ENCODE results near the gene LPCAT1.

Gene LPCAT1

DNA sequence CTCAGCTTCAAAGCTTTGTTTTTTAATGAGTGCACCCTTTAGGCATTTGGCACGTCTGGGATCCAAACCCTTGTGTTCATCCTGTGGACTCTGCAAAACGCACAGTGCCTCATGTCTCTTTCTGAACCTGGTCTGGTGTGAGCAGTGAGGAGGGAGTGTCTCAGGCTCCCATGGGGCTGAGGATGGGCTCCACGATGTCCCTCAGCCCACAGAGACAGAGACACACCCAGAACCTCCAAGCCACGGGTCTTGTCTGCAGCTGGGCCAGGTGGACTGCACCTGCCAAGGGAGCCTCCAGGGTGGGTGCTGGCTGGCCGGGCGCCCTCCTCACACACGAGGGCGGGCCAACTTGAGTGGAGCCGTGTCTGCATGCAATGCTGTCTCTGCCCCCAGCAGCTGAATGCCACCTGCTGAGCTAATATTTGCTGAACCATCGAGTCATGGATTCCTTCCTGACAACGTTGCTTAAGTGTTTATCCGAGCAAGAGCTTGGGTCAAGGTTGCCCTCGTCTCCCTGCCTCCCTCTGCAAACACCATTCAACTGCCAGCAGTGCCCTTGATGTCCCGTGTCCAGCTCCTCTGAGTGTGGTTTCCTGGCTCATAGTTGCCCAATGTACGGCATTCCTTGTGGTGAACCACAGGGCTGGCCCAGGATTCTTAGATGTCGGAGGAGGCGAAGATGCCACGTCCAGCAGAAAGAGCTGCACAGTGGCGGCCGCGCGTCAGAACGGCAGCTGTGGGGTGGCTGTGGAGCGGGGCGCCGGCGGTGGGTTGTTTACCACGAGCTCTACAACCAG lies 31.4 kb upstream of the LPCAT1 start:
- DNase-seq (ENCODE audit: extremely low read depth in 1 of 2, low read depth in 1 of 2): no peak

DNA sequence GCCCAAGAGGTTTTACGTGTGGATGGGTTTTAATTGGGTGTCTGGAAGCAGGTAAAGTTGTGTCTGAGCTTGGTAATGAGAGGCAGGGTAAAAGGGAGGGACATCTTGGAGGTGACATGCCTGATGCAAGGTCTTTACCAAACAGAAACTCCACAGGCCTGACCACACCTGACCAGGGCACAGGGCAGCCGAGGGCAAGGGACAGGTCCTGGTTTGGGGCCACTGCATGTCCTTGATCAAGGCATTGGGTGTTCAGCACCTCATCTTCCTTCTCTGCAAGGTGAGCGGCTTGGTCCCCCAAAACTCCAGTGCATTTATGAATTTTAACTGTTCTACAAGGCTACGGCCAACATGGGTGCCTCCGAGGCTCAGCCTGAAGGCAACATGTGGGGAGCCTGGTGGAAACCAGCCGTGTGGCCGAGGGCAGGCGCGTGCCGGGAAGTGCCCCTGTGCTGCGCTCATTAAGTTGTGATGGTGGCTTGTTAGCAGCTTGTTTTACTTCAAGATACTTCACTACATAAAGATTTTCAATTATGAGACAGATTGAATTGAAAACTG lies 30.7 kb upstream of the LPCAT1 start:
- DNase-seq (ENCODE audit: extremely low read depth in 1 of 2, low read depth in 1 of 2): no peak

DNA sequence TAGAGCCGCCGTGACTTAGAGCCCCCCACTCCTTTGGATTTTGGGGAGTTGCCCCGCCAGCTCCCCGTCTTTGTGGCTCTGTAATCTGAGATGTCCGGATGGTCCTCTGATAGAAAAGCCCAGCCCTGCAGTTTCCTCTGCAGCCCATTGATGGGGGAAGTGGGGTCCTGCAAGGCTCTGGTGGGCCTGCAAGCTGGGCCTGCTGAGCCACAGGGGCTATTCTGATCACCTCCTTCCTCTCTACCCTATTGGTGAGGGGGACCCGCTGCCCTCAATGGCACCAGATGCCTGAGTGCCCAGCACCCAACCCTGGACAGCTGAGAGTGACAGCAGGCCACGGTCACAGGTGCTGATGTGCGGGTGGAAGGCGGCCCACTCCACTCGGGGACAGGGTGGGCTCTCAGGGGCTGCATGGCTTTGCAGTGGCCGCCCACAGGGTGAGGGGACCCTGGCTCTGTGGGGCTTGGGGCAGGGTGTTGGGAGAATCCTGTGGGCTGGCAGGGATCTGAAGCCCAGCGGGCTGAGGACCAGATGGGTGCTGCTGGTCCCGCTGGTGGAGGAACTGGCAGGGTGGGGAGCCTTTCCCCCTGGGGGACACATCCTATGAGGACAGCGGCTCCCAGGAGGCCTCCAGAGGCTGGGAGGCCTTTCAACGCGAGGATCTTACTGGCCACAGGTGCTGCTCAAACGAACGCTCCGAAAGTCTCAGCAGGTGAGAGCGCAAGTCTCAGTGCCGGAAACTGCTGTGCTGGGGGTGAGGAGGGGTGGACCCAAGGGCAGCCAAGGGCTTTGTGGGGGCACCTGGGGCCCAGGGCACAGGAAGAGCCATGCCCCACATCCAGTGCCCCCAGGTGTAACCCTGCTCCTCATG lies 30.0 kb upstream of the LPCAT1 start:
- DNase-seq (ENCODE audit: extremely low read depth in 1 of 2, low read depth in 1 of 2): no peak

DNA sequence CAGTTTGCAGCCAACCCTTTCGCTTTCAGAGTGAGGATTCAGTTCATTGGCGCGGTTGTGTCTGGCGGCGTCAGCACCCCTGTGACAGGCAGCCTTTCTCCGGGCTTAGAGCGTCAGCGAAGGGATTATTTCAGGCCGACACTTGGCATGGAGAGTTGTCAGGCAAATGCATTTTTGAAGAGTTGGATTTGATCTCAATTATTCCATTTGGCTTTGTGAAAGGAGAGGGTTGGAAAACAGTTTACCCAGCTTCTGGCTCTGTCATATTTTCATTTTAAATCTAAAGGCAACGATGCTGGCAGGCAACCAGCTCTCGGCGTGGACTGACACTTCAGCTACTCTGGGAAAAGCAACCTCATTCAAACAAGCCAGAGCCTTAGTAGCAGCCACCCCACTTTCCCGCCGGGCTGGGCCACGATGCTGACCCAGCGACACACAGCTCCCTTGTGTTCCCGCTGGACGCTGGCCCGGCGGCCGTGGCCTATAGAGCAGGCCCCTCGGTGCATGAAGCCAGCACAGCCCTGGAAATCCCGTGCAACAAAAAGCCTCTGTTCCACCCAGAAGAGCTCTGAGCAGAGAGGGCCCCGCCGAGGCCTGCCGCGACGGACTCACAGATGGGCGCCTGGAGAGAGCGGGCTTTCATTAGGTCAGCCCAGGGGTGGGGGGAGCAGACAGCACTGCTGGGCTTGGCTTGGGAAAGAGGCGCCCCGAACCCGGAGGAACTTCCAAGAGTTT lies 28.9 kb upstream of the LPCAT1 start:
- no peak for DNase-seq (ENCODE audit: extremely low read depth in 1 of 2, low read depth in 1 of 2)

DNA sequence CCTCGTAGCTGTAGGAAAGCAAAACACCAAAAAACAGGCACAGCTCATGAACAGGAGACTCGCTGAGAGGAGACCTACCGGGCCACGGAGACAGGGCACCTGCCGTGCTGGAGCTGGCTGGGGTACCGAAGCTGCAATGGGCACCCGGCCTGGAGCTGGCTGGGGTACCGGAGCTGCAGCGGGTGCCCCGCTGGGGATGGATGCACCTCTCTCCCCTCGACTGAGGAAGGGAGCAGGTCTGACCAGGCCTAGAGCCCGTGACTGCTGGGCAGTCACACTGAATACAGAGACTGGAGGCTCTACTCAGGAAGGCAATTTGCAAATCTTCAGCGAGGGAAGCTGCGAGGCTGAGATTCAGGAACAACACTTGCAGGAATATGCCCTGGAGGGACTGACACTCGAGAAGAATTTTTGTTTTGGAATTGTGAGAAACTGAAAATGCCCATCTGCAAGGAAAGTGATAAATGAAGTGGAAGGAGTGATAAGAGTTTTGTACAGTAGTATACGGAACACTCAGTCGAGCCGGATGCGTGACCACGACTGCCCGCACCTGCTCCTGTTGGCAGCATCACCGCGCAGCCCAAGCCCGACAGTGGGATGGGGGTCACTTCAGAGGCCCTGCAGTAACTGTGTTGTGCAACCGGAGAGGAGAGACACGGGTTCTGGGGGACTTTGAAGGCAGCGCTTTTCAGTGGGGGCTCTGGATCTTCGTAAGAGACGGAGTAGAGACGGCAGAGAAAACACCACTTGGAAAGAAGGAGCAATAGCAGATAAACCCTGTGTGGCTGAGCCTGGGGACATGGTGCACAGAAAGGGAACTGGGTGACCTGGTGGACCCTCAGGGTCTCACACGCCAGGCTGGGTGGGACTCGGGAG lies 27.9 kb upstream of the LPCAT1 start:
- DNase-seq (ENCODE audit: extremely low read depth in 1 of 2, low read depth in 1 of 2): no peak

DNA sequence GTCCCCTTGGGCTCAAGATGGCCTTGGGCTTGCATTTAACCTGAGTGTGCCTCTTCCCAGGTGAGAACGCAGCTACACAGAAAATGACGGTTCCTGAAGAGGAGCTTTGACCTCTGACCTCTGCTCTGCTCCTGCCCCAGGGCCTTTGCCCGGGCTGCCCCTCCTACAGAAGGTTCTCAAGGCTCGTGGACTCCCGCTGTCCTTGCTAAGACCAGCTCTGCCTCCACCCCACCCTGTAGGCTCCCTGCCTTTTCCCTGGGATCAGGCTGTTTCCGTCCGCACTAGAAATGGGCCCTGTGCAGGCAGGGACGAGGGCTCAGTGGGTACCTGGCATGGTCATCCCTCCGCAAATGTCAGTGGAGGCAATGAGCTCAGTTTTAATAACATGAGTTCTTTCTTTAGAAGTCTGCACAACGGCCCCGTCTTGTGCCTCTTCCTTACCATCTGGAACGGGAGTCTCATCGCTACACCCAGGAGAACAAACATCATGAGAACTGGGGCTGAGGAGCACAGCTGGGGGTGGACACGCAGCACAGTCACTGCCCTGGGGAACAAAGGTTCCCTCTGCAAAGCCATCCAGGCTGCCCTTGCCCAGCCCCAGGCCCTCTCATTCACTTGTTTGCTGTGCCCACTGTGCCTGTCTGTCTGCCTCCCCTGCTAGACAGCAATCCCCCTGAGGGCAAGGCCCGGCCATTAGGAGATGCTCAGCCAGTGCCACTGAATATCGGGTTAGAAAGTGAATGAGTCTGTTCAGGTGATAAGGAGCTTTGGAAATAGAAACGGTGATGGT lies 26.7 kb upstream of the LPCAT1 start:
- DNase-seq (ENCODE audit: extremely low read depth in 1 of 2, low read depth in 1 of 2): no peak

DNA sequence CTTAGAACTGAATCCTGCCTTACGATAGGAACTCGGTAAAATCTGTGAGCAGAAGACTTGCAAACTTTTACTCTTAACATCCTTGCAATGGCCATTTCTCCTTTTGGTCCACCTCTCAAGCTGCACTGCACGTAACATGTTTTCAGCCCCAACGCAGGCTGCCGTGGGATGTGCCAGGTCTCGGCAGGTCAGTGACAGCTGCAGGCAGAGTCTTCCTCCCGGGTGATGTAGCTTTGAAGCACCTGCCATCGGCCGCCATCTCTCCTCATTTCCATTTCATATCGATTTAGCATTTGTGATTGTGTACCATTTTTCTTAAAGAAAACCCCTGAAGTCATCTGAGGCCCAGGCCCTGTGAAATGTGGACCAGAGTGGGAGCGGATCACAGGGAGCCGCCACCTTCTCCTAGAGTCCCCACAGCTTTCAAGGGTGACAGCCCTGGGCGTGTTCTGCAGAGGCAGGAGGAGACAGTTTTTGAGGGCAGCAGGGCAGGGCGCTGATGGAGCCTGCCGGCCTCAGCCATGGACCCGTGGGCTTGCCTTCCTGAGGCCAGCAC lies 25.8 kb upstream of the LPCAT1 start:
- no peak for DNase-seq (ENCODE audit: extremely low read depth in 1 of 2, low read depth in 1 of 2)

DNA sequence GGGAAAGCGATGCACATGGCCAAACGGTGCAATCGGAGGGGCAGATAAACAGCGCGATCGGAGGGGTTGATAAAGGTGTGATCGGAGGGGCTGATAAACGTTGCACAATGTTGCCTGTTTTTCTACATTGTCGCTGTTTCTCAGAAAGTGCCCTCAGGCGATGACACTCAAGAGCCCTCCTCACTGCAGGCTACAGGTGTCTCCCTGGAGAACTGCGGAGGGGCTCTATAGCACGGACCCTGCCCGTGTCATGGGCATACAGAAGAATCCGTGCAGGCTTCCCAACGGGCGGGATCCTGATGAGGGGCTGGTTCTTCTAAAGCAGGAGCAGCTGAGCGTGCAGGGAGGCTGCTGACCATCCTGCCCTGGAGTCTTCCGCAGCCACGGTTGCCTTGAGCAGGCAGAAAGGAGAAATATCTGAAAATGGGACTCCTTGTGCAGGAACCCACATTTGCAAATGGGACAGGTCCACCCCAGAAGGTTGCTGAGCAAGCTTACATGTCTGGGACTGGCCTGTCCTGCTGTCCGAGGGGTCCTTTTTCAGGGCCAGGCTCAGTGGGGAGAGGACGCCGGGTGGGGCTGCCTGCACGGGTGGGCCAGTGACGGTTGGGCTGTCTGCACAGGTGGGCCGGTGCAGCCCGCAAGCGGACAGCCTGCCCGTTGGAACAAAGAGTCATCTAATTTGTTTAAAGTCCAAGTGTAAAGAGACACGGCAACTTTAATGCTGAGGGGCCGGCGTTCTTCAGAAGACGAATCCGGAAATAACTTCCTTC lies 25.1 kb upstream of the LPCAT1 start:
- no peak for DNase-seq (ENCODE audit: extremely low read depth in 1 of 2, low read depth in 1 of 2)

DNA sequence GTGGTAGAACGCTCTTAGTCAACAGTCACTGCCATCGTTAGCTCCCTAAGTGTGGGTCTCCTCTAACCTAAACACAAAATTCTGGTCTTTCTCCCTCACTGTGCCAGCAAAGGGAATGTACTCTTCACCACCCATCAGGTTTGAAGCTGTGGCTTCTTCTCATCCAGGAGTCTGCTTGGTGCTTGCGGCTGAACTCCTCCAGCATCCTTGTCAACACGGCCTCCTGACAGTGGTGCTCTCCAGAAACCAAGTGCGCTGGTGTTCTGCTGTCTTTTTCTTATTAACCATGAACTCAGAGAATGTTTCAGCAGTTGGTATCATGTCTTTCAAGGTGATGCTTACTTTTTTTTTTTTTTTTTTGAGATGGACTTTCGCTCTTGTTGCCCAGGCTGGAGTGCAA lies 23.9 kb upstream of the LPCAT1 start:
- no peak for DNase-seq (ENCODE audit: extremely low read depth in 1 of 2, low read depth in 1 of 2)

DNA sequence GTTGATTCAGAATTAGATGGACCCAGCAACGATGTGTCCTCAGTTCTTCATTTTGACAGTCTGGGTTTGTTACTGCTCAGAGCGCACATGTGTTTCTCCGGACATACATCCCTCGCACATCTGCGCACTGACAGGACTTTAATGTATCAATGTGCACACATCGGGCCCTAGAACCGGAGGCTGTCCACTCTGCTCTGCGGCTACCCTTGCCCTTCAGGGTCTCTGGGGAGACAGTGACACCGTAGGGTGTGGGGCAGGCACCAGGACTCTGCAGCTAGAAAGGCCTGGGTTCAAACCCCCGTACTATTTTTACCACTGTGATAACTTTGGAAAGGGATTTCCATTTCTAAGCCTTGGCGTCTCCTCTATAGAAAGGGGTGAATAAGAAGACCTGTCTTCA lies 23.5 kb upstream of the LPCAT1 start:
- no peak for DNase-seq (ENCODE audit: extremely low read depth in 1 of 2, low read depth in 1 of 2)

DNA sequence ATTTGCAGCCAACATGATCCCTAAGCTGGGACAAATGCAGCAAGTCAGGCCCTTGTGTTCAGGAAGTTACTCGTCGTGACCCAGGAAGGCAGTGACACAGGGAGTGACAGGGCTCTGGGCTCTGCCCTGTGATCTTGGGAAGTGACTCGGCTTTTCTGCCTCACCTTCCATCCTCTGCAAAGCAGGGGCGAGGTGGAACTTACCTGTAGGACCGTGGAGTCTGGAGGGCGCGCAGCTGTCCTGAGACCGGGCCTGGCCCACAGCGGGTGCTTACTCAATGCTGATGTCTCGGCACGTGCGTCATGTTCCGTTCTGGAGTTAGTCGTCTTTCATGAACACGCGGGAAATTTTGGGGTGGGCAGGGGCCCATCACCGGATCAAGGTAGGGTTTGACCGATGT lies 22.8 kb upstream of the LPCAT1 start:
- no peak for DNase-seq (ENCODE audit: extremely low read depth in 1 of 2, low read depth in 1 of 2)

DNA sequence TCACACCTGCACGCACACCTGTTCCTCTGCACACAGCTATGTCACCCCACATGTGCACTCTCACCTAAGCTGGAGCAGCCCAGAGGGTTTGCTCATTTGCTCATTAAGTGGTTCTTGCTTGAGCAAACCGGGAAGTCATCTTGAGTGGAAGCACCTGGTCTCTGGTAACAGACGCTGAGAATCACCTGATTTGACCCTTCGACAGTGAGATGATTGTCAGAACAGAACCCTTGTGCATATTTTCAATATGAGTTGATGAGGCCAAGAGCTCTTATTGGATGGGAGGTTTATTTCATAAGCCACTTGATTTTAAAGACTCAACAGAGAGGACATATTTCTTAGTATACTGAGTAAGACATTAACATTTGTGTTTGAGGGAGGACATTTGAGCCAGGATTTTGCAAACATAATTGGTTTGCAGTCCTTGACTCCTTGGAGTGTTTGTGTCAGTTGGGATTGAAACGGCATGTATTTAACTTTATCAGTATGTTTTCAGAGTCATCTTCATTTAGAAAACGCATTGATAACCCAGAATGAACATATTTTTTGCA lies 22.1 kb upstream of the LPCAT1 start:
- DNase-seq (ENCODE audit: extremely low read depth in 1 of 2, low read depth in 1 of 2): no peak

DNA sequence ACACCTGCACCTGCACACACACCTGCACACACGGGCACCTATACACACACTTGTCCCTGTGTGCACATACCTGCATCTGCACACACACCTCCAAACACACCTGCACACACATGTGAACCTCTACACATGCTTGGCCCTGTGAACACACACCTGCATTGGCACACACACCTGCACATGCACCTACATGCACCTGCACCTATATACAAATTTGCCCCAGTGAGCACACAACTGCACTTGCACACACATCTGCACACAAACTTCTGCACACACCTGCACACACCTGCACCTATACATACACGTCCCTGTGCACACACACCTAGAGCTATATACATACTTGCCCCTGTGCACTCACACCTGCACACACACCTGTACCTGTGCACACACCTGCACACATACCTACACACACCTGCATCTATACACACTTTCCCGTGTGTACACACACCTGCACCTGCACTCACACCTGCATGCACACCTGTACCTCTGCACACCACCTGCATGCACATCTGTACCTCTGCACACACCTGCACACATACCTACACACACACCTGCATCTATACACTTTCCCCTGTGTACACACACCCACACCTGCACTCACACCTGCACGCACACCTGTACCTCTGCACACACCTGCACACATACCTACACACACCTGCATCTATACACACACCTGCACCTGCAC lies 21.5 kb upstream of the LPCAT1 start:
- no peak for DNase-seq (ENCODE audit: extremely low read depth in 1 of 2, low read depth in 1 of 2)

DNA sequence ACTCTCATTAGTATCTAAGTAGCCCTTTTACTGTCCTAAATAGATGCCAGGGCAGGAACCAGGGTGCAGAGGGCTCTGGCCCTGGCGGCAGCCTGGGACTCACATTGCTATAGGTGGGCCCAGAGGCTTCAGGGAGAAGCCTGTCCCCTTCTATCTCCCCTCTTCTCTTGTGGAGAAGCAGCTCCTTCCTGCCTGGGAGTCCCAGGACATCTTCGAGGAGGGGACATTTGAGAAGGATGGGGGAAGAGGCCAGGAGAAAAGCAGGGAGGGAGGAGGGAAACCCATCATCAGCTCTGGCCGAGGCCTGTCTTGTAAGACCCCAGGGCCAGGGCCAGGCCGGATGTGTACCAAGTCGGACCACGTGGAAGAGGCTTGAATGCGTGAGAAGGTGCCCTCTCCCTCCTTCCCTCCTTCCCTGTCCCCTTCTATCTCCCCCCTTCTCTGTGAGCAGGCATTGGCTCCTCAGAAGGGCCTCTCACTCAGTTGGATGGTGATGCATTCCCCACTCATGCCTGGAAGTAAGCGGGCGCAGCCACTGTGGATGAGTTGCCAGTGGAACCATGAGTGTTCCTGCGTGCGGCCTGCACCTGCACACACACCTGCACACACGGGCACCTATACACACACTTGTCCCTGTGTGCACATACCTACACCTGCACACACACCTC lies 20.7 kb upstream of the LPCAT1 start:
- DNase-seq (ENCODE audit: extremely low read depth in 1 of 2, low read depth in 1 of 2): no peak

DNA sequence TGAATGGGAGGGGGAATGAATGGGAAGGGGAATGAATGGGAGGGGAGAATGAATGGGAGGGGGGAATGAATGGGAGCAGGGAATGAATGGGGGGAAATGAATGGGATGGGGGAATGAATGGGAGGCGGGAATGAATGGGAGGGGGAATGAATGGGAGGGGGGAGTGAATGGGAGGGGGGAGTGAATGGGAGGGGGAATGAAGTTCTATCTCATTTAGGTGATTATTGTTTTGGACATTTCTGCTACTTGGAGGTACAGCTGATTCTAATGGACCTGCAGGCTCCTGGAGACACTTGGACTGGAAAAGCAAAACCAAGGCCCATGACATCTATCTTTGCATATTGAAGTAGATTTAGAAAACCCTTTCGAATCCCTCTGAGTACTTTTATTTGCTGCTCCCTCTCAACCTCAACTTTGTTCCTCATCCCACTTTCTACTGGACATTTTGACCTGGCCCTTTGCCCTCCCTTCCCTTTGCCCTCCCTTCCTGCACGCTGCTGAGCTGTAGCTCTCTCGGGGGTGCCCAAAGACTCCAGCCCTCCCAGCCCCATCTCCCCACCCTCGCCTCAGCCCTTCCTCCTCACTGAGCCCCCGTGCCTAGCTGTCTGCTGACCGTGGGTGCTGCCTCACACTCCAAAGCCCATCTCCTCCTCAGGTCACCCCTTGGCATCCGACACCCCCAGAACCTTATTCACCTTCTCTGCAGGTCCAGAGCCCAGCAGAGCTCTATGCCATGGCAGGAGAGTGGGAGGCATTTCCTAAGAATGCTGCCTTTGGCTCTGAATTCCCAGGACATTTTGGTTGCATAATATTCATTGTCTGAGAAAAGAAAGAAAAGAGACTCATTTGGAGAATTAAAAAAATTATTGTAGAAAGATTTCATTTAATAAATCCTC lies 19.9 kb upstream of the LPCAT1 start:
- no peak for DNase-seq (ENCODE audit: extremely low read depth in 1 of 2, low read depth in 1 of 2)

DNA sequence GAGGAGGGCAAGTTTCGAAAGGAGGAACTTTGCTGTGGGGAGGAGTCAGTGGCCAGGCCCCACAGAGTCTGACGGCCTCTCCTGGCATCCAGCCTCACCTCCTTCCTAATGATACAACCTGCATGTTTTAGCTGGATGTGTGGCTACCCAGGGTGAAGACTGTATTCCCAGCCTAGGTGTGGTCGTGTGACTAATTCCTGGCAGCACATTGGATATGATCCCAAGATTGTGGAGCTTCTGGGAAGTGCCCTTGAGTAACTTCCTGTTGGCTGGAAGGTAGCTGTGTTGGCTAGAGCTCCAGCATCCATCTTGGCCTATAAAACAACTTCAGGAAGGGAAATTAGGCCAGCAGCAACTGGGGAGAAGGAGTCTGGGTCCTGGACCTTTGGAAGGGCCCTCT lies 19.0 kb upstream of the LPCAT1 start:
- no peak for DNase-seq (ENCODE audit: extremely low read depth in 1 of 2, low read depth in 1 of 2)
